T-helper 22 cell (primary cell): ENCODE measurements around the gene SIGLECL1.

Experiments used
- DNase-seq: peaks from one replicate; pipeline ENCODE4 v3.0.0-alpha.2; 2020; ENCODE audit warnings: low read depth

The SIGLECL1 gene

DNA sequence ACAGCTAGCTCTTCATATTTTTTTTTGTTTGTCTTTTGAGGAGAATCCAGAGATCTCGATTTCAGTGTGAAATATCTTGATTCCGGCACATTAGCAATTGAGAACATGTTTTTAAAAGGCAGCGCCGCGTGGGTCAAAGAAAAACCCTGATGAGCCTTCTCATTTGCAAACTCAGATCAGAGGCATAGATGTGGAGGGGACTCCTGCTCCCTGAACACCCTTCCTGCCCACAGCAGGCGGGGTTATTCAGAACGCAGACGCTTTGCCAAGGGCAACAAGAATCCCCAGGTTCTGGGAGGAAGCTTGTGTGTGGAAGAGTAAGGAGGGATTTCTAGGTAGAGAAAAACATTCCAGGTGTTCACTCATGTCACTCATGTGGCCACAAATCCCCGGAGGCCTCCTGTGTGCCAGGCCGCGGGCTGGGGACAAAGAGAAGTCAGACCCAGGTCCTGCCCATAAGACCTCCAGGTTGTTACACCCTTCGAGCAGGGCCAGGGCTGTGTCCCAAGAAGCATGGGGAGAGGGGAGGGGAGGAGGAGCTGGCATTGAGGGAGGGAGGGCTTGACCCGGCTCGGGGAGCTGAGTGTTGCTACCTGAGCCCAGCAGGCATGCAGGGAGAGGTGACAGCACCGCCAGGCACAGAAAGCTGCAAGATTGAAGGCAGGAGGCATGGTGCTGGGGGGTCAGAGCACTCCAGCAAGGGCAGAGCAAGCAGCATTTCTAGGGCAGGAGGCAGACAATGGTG is 44.7 kb downstream of the SIGLECL1 start:
- DNase-seq, result no peak

GRCh38 chr19:51296336-51297093 is 45.6 kb downstream of the SIGLECL1 start:
- no peak for DNase-seq

DNA sequence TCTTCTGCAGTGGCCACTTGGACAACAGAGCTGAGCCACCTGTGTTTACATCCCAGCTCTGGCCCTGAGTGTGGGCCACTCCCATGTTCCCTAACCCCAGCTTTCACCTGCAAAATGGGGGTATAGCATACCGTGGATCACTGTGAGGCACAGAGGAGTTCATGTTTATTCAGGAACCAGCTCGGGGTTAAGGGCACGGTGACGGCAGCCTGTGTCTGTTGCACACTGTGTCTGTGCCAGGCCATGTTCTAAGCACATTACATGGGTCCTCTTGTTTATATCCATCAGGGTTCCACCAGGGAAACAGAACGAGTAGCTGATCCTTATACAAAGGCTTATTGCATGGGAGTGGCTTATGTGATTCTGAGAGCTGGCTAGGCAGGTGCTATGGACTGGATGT is 46.5 kb downstream of the SIGLECL1 start:
- DNase-seq, result no peak

GRCh38 chr19:51301266-51301665 is 50.4 kb downstream of the SIGLECL1 start:
- DNase-seq, result no peak

- DNase-seq, result no peak
Observed at GRCh38 chr19:51305479-51305878, 54.6 kb downstream of the SIGLECL1 start.

DNA sequence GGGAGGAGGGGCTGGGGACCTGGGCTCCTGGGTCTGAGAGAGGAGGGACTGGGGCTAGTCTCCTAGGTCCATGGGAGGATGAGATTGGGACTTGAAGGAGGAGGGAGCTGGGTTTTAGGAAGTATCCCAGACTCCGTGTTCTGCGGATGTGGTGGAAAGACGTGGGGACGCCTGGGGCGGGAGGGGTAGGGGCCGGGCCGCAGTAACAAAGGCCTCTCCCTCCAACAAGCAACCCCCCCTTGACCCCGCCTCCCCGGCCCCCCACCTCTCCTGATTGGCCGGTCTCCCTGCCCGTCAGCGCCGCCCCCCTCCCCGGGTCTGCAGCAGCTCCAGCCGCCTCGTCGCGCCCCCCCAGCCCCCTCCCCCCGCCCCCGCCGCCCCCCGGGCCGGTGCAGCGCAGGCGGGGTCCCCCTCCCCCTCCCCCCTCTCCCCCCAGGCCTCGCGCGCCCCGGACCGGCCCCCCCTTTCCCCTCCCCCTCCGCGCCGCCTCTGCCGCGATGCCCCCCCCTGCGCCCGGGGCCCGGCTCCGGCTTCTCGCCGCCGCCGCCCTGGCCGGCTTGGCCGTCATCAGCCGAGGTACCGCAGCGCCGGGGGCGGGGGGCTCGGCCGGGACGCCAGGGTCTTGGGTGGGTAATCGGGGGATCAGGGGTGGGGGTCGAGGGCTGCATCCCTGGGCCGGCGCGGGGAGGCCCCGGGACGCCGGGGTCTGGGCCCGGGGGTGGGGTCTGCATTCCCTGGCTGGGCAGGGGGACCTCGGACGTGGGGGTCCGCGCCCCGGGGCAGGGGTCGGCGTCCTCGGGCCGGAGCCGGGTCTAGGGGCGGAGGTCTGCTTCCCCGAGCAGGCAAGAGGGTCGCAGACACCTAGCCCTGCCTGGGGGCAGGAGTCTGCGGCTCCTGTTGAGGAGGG is 60.7 kb downstream of the SIGLECL1 start, which contains the start of gene IGLON5:
Gene IGLON5 (plus strand): TSS at position 294 of the 907 bp plus-strand sequence. CDS start 204 bp downstream, at position 498.
- DNase-seq, result no peak

DNA sequence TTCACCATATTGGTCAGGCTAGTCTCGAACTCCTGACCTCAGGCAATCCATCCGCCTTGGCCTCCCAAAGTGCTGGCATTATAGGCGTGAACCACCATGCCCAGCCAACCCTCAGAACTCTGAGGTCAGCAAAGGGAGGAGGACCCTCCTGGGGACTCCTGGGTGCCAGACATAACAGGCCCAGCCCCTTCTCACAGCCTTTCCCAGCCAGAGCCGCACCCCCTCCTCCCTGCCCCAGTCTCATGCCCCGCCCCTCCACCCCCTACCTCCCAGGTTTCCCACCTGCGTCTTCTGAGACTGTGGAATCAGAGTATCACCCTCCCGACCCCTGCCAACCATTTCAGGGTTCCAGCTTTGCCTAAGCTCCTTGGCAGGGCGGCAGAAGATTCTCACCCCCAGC is 65.8 kb downstream of the SIGLECL1 start:
- DNase-seq, result no peak

DNA sequence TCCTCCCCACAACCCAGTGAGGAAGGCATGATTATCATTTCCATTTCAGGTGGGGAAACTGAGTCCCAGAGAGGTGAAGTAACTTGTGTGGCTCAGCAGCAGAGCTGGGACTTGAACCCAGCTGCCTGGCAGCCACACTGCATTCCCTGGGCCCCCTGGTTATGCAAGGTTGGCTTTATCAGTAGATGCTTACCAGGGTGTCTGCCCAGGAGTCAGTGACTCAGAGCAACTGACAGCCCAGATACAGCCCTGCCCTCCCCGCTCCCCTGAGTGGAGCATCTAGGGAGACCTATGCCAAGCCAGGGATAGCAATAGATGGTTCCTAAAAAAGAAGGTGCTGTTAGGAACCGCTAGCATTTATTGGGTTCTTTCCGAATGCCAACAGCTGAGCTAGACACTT is 66.5 kb downstream of the SIGLECL1 start:
- no peak for DNase-seq

DNA sequence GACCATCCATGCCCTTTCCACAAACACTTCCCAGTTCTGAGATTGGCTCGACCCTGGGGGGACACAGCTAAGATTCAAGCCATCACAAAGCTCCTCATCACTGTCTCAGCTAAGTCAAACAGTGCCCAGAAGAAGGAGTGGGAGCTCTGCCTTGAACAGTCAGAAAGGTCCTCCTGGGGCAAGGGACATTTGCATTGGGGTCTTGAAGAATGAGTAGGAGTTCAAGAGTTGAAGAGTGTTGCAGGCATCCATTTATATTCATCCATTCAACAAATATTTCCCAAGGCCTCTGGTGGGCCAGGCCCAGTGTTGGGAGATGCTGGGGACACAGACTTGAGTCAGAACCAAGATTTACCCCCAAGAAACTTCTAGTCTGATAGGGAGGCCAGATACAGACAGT is 67.1 kb downstream of the SIGLECL1 start:
- DNase-seq, result no peak
